GM12873 (cell line): Measurements from ENCODE around the gene ESRRB.

Source experiments
- CTCF ChIP-seq: IDR thresholded peaks from 2 replicates; pipeline ENCODE4 v1.5.1; 2012; ENCODE audit warnings: low read depth, mild to moderate bottlenecking, moderate library complexity, low read length, control low read depth; ENCODE audit not compliant: insufficient read depth; ENCODE audit errors: missing control alignments

ESRRB gene

GRCh38 chr14:76391981-76392690, 16.2 kb downstream of the ESRRB start:
- no peak for TF ChIP-seq CTCF

- TF ChIP-seq CTCF: no peak
Observed at GRCh38 chr14:76394569-76394968, 18.6 kb downstream of the ESRRB start.

- TF ChIP-seq CTCF: no peak
Observed at GRCh38 chr14:76395161-76395560, 19.2 kb downstream of the ESRRB start.

GRCh38 chr14:76396714-76397187, 20.8 kb downstream of the ESRRB start:
- TF ChIP-seq CTCF: no peak

GRCh38 chr14:76405627-76406026, 29.7 kb downstream of the ESRRB start:
- TF ChIP-seq CTCF: no peak

- TF ChIP-seq CTCF: no peak
Observed at GRCh38 chr14:76407449-76408150, 31.7 kb downstream of the ESRRB start.

GRCh38 chr14:76408877-76409276, 32.9 kb downstream of the ESRRB start:
- no peak for TF ChIP-seq CTCF
